Spleen (tissue), 11 donors: ENCODE results near the gene LAMTOR4. TPM values are rescaled to one million over a fixed set of nuclear protein-coding genes. Genes with fewer than 3 reads are reported as not detected.

Experiments used
- DNase-seq: peaks from one replicate; pipeline ENCODE4 v3.0.0-alpha.2; 2020
- H3K27ac ChIP-seq, 8 donors: fragments of 200-600 bp; sonication (generic) in 7 of 8; 1 replicate in 4 of 8; 2 replicates in 4 of 8; pipeline versions ENCODE4 v1.5.0 to v1.8.0; 2016 to 2021; ENCODE audit warnings: inconsistent platforms in 4 of 8, mild to moderate bottlenecking in 4 of 8, moderate library complexity in 1 of 8
- H3K27me3 ChIP-seq, 7 donors: fragments of 200-600 bp; sonication (generic) in 6 of 7; replicated peaks in 1 of 7; 1 replicate in 4 of 7; 2 replicates in 3 of 7; pipeline versions ENCODE4 v1.5.0 to v1.8.0; 2016 to 2021; ENCODE audit warnings: inconsistent platforms in 3 of 7, mild to moderate bottlenecking in 1 of 7
- H3K36me3 ChIP-seq, 6 donors: fragments of 200-600 bp; sonication (generic) in 5 of 6; 1 replicate in 4 of 6; 2 replicates in 2 of 6; pipeline versions ENCODE4 v1.5.0 to v1.8.0; 2016 to 2021; ENCODE audit warnings: inconsistent platforms in 2 of 6
- H3K4me1 ChIP-seq, 6 donors: fragments of 200-600 bp; sonication (generic) in 5 of 6; 1 replicate in 3 of 6; 2 replicates in 3 of 6; pipeline versions ENCODE4 v1.5.0 to v1.8.0; 2016 to 2021; ENCODE audit warnings: inconsistent platforms in 3 of 6
- H3K4me3 ChIP-seq, 8 donors: fragments of 200-600 bp; sonication (generic) in 7 of 8; 1 replicate in 4 of 8; 2 replicates in 4 of 8; pipeline versions ENCODE4 v1.5.0 to v1.8.0; 2016 to 2021; ENCODE audit warnings: inconsistent platforms in 4 of 8, mild to moderate bottlenecking in 4 of 8, moderate library complexity in 2 of 8
- H3K9me3 ChIP-seq, 8 donors: fragments of 200-600 bp; sonication (generic) in 7 of 8; 1 replicate in 4 of 8; 2 replicates in 4 of 8; pipeline versions ENCODE4 v1.5.0 to v1.8.0; 2016 to 2021; ENCODE audit warnings: inconsistent platforms in 4 of 8
- CTCF ChIP-seq, 11 experiments: fragments of 200-600 bp in 7 of 11; fragments of 450-650 bp in 4 of 11; sonication (generic) in 4 of 11; IDR thresholded peaks in 8 of 11; conservative IDR thresholded peaks in 3 of 11; 1 replicate in 7 of 11; 2 replicates in 4 of 11; pipeline versions ENCODE4 v1.4.0 to v1.8.0; 2016 to 2021; ENCODE audit warnings: antibody characterized with exemption in 11 of 11, inconsistent platforms in 4 of 11, mild to moderate bottlenecking in 1 of 11
- POLR2A ChIP-seq, 3 donors: fragments of 450-650 bp; IDR thresholded peaks; one replicate each; pipeline ENCODE4 v1.5.1; 2017; ENCODE audit warnings: antibody characterized with exemption in 3 of 3, mild to moderate bottlenecking in 1 of 3
- POLR2AphosphoS5 ChIP-seq, 3 donors: sonication (generic); formaldehyde crosslinking; IDR thresholded peaks; one replicate each; pipeline ENCODE4 v1.5.1; 2017; ENCODE audit warnings: antibody characterized with exemption in 3 of 3
- WGBS, 5 donors: extraction: QIAGEN DNeasy Blood & Tissue Kit in 3 of 5; methylation state at CpG; one replicate each; pipeline versions ENCODE4 v1.1.5 to v1.1.7; 2013 to 2018; 5-methylcytosine and 5-hydroxymethylcytosine counted together
- intact Hi-C: fragments of 100-400 bp; cut with DNase I; formaldehyde crosslinking; loops from one replicate; pipeline ENCODE4 v1.15.0; 2023; ENCODE audit warnings: low total_unique reads
- polyA plus RNA-seq, 3 donors: library from polyadenylated mRNA; stranded (reverse); fragments of 200-250 nt; gene quantifications; one replicate each; pipeline ENCODE4 v1.2.1, GENCODE V29; 2013
- total RNA-seq, 7 donors: library from RNA; depleted of rRNA in 3 of 7; stranded (reverse); fragments of >200 nt in 3 of 7; fragmentation: NEBNext Ultra II Directional in 4 of 7; extraction: Animal tissue kit (Norgen Biotek cat#: 25700) in 4 of 7; gene quantifications; one replicate each; pipeline versions ENCODE4 v1.1.0 to v1.2.1, GENCODE V29; 2016 to 2021
- donor health status: healthy with polysubstance abuse.
- donor health status: DM: no; HTN: no; CAD: no; lungs with moderate emphysema.
- donor health status: DM: no; HTN: no; CAD: no.
- donor health status: Bipolar disorder and iron deficiency.
- donor health status: healthy.
- donor health status: DM: no; HTN: no; CAD: no.
- donor health status: DM: yes; HTN: yes; CAD: no.

The LAMTOR4 gene
- total and polyA plus RNA-seq, 10 donors = 152 to 709 (median 271) TPM

- H3K36me3 ChIP-seq = no peaks in the 10 kb centered on the region
- no peak for TF ChIP-seq CTCF (IDR thresholded peaks at IDR 0.05 in 8 of 11, conservative IDR thresholded peaks at IDR 0.05 in 3 of 11)
- no peak for TF ChIP-seq POLR2A (IDR thresholded peaks at IDR 0.05)
- no peak for TF ChIP-seq POLR2AphosphoS5 (IDR thresholded peaks at IDR 0.05)
- H3K9me3 ChIP-seq = no peaks in the 10 kb centered on the region
- no peak overlapping the region for H3K4me3 ChIP-seq
- DNase-seq = peak; percentile 73
- H3K27me3 ChIP-seq = peaks cover 0 to 30% (median 13%) of the 10 kb centered on the region in 7 donors
- H3K4me1 ChIP-seq = peaks cover 2 to 49% (median 22%) of the 10 kb centered on the region in 6 donors
- peak overlapping the region in 2 of 8 donors; percentile 32 to 51 for H3K27ac ChIP-seq
- intact Hi-C loops = no loop called here
- 58 to 75% (median 70%) methylated on average over 5 to 6 of the region's 6 CpGs for WGBS, 5 donors
Observed at GRCh38 chr7:100163006-100163531, 14.4 kb downstream of the LAMTOR4 start.

DNA sequence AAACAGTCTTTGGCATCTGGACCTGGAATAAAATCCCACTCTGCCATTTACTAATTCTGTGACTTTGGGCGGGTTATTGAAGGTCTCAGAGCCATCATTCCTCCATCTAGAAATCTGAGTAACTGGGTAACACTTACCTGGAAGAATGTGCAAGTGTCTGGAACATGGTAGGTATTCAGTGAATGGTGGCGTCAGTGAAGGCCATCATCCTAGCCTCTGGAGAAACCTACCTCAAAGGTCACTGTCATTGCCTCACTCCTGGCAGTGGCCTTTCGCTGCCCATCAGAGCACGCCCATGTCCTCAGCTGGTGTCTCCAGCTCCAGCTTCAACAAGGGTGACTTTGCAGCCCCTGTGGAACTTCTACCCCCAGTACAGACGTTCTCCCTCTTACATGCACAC is 15.2 kb downstream of the LAMTOR4 start:
- Histone ChIP-seq H3K36me3 (no peaks in the 10 kb centered on the region), H3K4me3 (no peak overlapping the region), H3K4me1 (peaks cover 10 to 51% (median 28%) of the 10 kb centered on the region in 6 donors), H3K9me3 (no peaks in the 10 kb centered on the region), H3K27me3 (peaks cover 0 to 38% (median 13%) of the 10 kb centered on the region in 7 donors), H3K27ac (peak overlapping the region in 2 of 8 donors; percentile 32 to 51)
- TF ChIP-seq POLR2A (IDR thresholded peaks at IDR 0.05) (no peak), CTCF (IDR thresholded peaks at IDR 0.05 in 8 of 11, conservative IDR thresholded peaks at IDR 0.05 in 3 of 11) (no peak), POLR2AphosphoS5 (IDR thresholded peaks at IDR 0.05) (no peak)
- intact Hi-C loops = no loop called here
- DNase-seq = peak; percentile 53
- WGBS, 5 donors = 87 to 93% (median 90%) methylated on average over 5 of the region's 5 CpGs

DNA sequence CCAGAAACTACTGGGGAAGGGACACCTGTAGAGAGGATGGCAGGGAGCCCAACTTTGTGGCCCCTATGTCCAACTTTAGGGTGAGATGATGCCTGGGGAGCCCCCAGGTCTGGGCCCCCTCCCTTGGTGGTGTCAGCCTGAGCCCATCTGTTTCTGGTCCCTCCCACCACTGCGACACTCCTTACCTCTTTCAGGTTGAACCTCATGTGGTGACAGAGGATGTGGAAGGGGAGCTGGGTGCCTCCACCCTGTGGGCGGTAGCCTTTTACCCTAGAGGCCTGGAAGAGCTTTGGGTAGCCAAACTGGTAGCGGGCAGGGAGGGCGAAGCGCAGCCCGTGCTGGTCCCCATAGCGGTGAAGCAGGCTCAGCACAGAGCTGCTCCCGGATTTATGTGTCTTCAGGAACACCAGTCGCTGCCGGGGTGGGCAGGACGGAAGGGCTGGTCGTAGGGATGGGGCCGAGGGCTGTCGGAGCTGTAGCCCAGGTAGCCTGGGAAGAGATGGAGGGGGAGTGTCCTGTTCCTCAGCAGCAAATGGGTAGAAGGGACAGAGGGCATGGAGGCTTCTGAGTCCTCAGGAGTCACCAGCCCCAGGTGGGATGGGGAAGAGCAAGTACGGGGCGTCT is 17.7 kb downstream of the LAMTOR4 start:
- no peaks in the 10 kb centered on the region for H3K36me3 ChIP-seq
- DNase-seq = no peak
- no peak for TF ChIP-seq POLR2AphosphoS5 (IDR thresholded peaks at IDR 0.05)
- TF ChIP-seq POLR2A (IDR thresholded peaks at IDR 0.05) = no peak
- TF ChIP-seq CTCF (IDR thresholded peaks at IDR 0.05 in 8 of 11, conservative IDR thresholded peaks at IDR 0.05 in 3 of 11) = no peak
- no peak overlapping the region for H3K4me3 ChIP-seq
- H3K27ac ChIP-seq = peak overlapping the region in 2 of 8 donors; percentile 28 to 38
- peaks cover 0 to 64% (median 31%) of the 10 kb centered on the region in 7 donors for H3K27me3 ChIP-seq
- H3K9me3 ChIP-seq = no peaks in the 10 kb centered on the region
- intact Hi-C loops = no loop called here
- WGBS, 5 donors = 65 to 74% (median 69%) methylated on average over 16 of the region's 16 CpGs
- peaks cover 16 to 67% (median 34%) of the 10 kb centered on the region in 6 donors for H3K4me1 ChIP-seq
